Liver (tissue), 9 donors: ENCODE data around the gene SESTD1. TPM values are rescaled to one million over a fixed set of nuclear protein-coding genes. Genes with fewer than 3 reads are reported as not detected.

Experiments
- DNase-seq: peaks from one replicate; pipeline ENCODE4 v3.0.0-alpha.2; 2017; ENCODE audit warnings: low spot score
- H3K27ac ChIP-seq, 2 donors: one replicate each; pipeline ENCODE4 v1.7.0; 2013; ENCODE audit warnings: inconsistent platforms in 2 of 2, low read length in 2 of 2, control low read depth in 1 of 2, low read depth in 1 of 2, mild to moderate bottlenecking in 1 of 2
- H3K27me3 ChIP-seq, 4 donors: one replicate each; pipeline versions ENCODE4 v1.6.1 to v1.7.0; 2013; ENCODE audit warnings: low read length in 3 of 4, inconsistent platforms in 1 of 4, mild to moderate bottlenecking in 1 of 4, moderate library complexity in 1 of 4; ENCODE audit not compliant: control insufficient read depth in 4 of 4, insufficient read depth in 4 of 4
- H3K36me3 ChIP-seq, 4 donors: one replicate each; pipeline versions ENCODE4 v1.6.1 to v1.7.0; 2013; ENCODE audit warnings: low read length in 3 of 4, mild to moderate bottlenecking in 3 of 4, low read depth in 1 of 4, moderate library complexity in 1 of 4; ENCODE audit not compliant: control insufficient read depth in 4 of 4, insufficient read depth in 3 of 4
- H3K4me1 ChIP-seq, 4 donors: one replicate each; pipeline versions ENCODE4 v1.6.1 to v1.7.0; 2013; ENCODE audit warnings: low read length in 3 of 4, mild to moderate bottlenecking in 3 of 4, moderate library complexity in 1 of 4; ENCODE audit not compliant: control insufficient read depth in 4 of 4, insufficient read depth in 4 of 4
- H3K4me3 ChIP-seq, 3 donors: one replicate each; pipeline versions ENCODE4 v1.6.1 to v1.7.0; 2013; ENCODE audit warnings: low read length in 3 of 3, control low read depth in 1 of 3, low read depth in 1 of 3, mild to moderate bottlenecking in 1 of 3
- H3K9ac ChIP-seq, 2 donors: one replicate each; pipeline ENCODE4 v1.7.0; 2013; ENCODE audit warnings: low read length in 2 of 2, mild to moderate bottlenecking in 2 of 2, moderate library complexity in 2 of 2, control low read depth in 1 of 2, low read depth in 1 of 2
- H3K9me3 ChIP-seq, 4 donors: one replicate each; pipeline versions ENCODE4 v1.6.1 to v1.7.0; 2013; ENCODE audit warnings: low read length in 3 of 4; ENCODE audit not compliant: control insufficient read depth in 4 of 4
- EGR1 ChIP-seq, 2 donors: IDR thresholded peaks; 2 replicates each; pipeline ENCODE4 v1.6.1; 2016 to 2018; ENCODE audit warnings: antibody characterized with exemption in 2 of 2, low read depth in 2 of 2
- FOXA2 ChIP-seq: IDR thresholded peaks from 2 replicates; pipeline ENCODE4 v1.6.1; 2016; ENCODE audit warnings: antibody characterized with exemption
- GABPA ChIP-seq, 2 donors: IDR thresholded peaks in 1 of 2; conservative IDR thresholded peaks in 1 of 2; 2 replicates each; pipeline ENCODE4 v1.6.1; 2016; ENCODE audit warnings: antibody characterized with exemption in 2 of 2, mild to moderate bottlenecking in 1 of 2, moderate library complexity in 1 of 2
- HNF4A ChIP-seq, 2 donors: conservative IDR thresholded peaks; 2 replicates each; pipeline ENCODE4 v1.6.1; 2016; ENCODE audit warnings: antibody characterized with exemption in 2 of 2, mild to moderate bottlenecking in 2 of 2
- HNF4G ChIP-seq: IDR thresholded peaks from 2 replicates; pipeline ENCODE4 v1.6.1; 2016; ENCODE audit warnings: antibody characterized with exemption
- JUND ChIP-seq, 2 donors: IDR thresholded peaks; 2 replicates each; pipeline ENCODE4 v1.6.1; 2016; ENCODE audit warnings: antibody characterized with exemption in 2 of 2
- RAD21 ChIP-seq, 2 donors: IDR thresholded peaks; 2 replicates each; pipeline ENCODE4 v1.6.1; 2016; ENCODE audit warnings: antibody characterized with exemption in 2 of 2, mild to moderate bottlenecking in 2 of 2
- REST ChIP-seq: IDR thresholded peaks from 2 replicates; pipeline ENCODE4 v1.6.1; 2016; ENCODE audit warnings: antibody characterized with exemption, mild to moderate bottlenecking
- RXRA ChIP-seq, 2 donors: IDR thresholded peaks; 2 replicates each; pipeline ENCODE4 v1.6.1; 2017 to 2018; ENCODE audit warnings: antibody characterized with exemption in 2 of 2, mild to moderate bottlenecking in 1 of 2
- SP1 ChIP-seq: IDR thresholded peaks from 2 replicates; pipeline ENCODE4 v1.6.1; 2018; ENCODE audit warnings: antibody characterized with exemption, mild to moderate bottlenecking
- TAF1 ChIP-seq: conservative IDR thresholded peaks from 2 replicates; pipeline ENCODE4 v1.6.1; 2016; ENCODE audit warnings: antibody characterized with exemption, mild to moderate bottlenecking
- WGBS: extraction: QIAGEN DNeasy Blood & Tissue Kit; methylation state at CpG from one replicate; pipeline ENCODE4 v1.1.7; 2013; 5-methylcytosine and 5-hydroxymethylcytosine counted together
- polyA plus RNA-seq, 2 donors: library from polyadenylated mRNA; stranded (reverse) in 1 of 2; unstranded in 1 of 2; fragments of 200-250 nt in 1 of 2; fragments of >200 nt in 1 of 2; fragmentation: Nextera tagmentation in 1 of 2; extraction: Ambion mirVana in 1 of 2; gene quantifications; one replicate each; pipeline versions ENCODE4 v1.2.1 to v1.2.3, GENCODE V29; 2013 to 2015
- total RNA-seq, 2 donors: library from RNA; depleted of rRNA; stranded (reverse); fragments of >200 nt; gene quantifications; one replicate each; pipeline ENCODE4 v1.2.3, GENCODE V29; 2014
- TF ChIP-seq, protein P1 (sequence below): fragments of 150-350 bp; IDR thresholded peaks from 2 replicates; pipeline ENCODE4 v1.5.1; 2017; ENCODE audit warnings: improper control_type of control experiment, low read depth, low read length; ENCODE audit not compliant: missing input control
- TF ChIP-seq, protein P2 (sequence below): IDR thresholded peaks from 2 replicates; pipeline ENCODE4 v1.6.1; 2016; ENCODE audit warnings: antibody characterized with exemption
- TF ChIP-seq, protein P3 (sequence below): IDR thresholded peaks from 2 replicates; pipeline ENCODE4 v1.6.1; 2016; ENCODE audit warnings: antibody characterized with exemption
- TF ChIP-seq, protein P4 (sequence below): IDR thresholded peaks from 2 replicates; pipeline ENCODE4 v1.6.1; 2016; ENCODE audit warnings: antibody characterized with exemption
- donor health status: healthy.
- donor health status: healthy.
- donor health status: healthy.
- donor health status: healthy.
- donor health status: healthy.

Gene SESTD1
- total and polyA plus RNA-seq, 4 donors = 6.3 to 10.1 (median 7.4) TPM

DNA sequence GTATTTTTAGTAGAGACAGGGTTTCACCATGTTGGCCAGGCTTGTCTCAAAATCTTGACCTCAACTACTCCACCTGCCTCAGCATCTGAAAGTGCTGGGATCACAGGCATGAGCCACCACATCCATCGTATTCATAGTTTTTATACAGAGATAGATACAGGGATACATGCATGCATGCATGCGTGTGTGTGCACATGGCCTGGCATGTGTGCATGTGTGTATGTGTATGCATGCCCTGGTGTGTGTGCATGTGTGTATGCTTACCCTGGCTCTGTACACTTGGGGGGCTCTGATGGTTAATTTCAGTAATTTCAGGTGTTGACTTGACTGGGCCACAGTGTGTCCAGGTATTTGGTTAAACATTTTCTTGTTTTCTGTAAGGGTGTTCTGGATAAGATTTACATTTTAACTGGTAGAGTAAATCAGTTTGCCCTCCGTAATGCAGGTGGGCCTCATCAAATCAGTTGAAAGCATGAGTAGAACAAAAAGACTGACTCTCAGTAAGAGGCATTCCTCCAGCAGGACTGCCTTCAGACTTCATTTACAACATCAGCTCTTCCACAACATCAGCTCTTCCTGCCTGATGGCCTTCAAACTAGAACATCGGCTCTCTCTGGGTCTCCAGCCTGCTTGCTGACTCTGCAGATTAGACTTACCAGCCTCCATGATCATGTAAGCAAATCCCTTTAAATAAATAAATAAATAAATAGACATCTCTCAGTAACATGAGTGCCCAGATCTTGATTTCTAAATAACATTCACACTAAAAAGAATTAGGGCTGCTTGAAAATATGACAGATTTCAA lies 30.8 kb downstream of the SESTD1 start:
- Histone ChIP-seq H3K4me1 (peaks cover 0 to 1% (median 0%) of the 10 kb centered on the region in 4 donors), H3K27me3 (no peaks in the 10 kb centered on the region), H3K36me3 (no peaks in the 10 kb centered on the region), H3K4me3 (no peak overlapping the region), H3K9me3 (no peaks in the 10 kb centered on the region), H3K9ac (no peak overlapping the region), H3K27ac (no peak overlapping the region)
- DNase-seq = no peak
- WGBS = 92% methylated on average over 4 of the region's 4 CpGs
- TF ChIP-seq JUND (IDR thresholded peaks at IDR 0.05) = no peak
- no peak for TF ChIP-seq FOXA2
- TF ChIP-seq, protein P1, sequence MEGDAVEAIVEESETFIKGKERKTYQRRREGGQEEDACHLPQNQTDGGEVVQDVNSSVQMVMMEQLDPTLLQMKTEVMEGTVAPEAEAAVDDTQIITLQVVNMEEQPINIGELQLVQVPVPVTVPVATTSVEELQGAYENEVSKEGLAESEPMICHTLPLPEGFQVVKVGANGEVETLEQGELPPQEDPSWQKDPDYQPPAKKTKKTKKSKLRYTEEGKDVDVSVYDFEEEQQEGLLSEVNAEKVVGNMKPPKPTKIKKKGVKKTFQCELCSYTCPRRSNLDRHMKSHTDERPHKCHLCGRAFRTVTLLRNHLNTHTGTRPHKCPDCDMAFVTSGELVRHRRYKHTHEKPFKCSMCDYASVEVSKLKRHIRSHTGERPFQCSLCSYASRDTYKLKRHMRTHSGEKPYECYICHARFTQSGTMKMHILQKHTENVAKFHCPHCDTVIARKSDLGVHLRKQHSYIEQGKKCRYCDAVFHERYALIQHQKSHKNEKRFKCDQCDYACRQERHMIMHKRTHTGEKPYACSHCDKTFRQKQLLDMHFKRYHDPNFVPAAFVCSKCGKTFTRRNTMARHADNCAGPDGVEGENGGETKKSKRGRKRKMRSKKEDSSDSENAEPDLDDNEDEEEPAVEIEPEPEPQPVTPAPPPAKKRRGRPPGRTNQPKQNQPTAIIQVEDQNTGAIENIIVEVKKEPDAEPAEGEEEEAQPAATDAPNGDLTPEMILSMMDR = no peak
- TF ChIP-seq RAD21 (IDR thresholded peaks at IDR 0.05) = no peak
- no peak for TF ChIP-seq REST

- Histone ChIP-seq H3K4me3 (no peak overlapping the region), H3K27ac (no peak overlapping the region), H3K27me3 (no peaks in the 10 kb centered on the region), H3K9ac (no peak overlapping the region), H3K9me3 (no peaks in the 10 kb centered on the region), H3K36me3 (no peaks in the 10 kb centered on the region), H3K4me1 (peaks cover 0 to 1% (median 0%) of the 10 kb centered on the region in 4 donors)
- no peak for TF ChIP-seq HNF4A (conservative IDR thresholded peaks at IDR 0.05)
- no peak for TF ChIP-seq TAF1
- TF ChIP-seq, protein P2, sequence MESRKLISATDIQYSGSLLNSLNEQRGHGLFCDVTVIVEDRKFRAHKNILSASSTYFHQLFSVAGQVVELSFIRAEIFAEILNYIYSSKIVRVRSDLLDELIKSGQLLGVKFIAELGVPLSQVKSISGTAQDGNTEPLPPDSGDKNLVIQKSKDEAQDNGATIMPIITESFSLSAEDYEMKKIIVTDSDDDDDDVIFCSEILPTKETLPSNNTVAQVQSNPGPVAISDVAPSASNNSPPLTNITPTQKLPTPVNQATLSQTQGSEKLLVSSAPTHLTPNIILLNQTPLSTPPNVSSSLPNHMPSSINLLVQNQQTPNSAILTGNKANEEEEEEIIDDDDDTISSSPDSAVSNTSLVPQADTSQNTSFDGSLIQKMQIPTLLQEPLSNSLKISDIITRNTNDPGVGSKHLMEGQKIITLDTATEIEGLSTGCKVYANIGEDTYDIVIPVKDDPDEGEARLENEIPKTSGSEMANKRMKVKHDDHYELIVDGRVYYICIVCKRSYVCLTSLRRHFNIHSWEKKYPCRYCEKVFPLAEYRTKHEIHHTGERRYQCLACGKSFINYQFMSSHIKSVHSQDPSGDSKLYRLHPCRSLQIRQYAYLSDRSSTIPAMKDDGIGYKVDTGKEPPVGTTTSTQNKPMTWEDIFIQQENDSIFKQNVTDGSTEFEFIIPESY = no peak
- no peak for TF ChIP-seq EGR1 (IDR thresholded peaks at IDR 0.05; ENCODE audit: low read depth in 2 of 2)
- 71% methylated on average over 5 of the region's 5 CpGs for WGBS
- no peak for DNase-seq
Observed at GRCh38 chr2:179233083-179233490, 31.5 kb downstream of the SESTD1 start.

GRCh38 chr2:179226961-179227259 lies 37.7 kb downstream of the SESTD1 start:
- H3K9ac ChIP-seq = no peak overlapping the region
- no peaks in the 10 kb centered on the region for H3K36me3 ChIP-seq
- peaks cover 2 to 18% (median 8%) of the 10 kb centered on the region in 4 donors for H3K4me1 ChIP-seq
- no peak overlapping the region for H3K27ac ChIP-seq
- no peaks in the 10 kb centered on the region for H3K27me3 ChIP-seq
- DNase-seq = no peak
- no peak overlapping the region for H3K4me3 ChIP-seq
- H3K9me3 ChIP-seq = no peaks in the 10 kb centered on the region
- no peak for TF ChIP-seq JUND (IDR thresholded peaks at IDR 0.05)
- TF ChIP-seq, protein P2 = no peak
- TF ChIP-seq, protein P3, sequence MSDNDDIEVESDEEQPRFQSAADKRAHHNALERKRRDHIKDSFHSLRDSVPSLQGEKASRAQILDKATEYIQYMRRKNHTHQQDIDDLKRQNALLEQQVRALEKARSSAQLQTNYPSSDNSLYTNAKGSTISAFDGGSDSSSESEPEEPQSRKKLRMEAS = no peak
- no peak for TF ChIP-seq FOXA2
- no peak for TF ChIP-seq TAF1
- no peak for TF ChIP-seq GABPA (IDR thresholded peaks at IDR 0.05 in 1 of 2, conservative IDR thresholded peaks at IDR 0.05 in 1 of 2)
- TF ChIP-seq, protein P4, sequence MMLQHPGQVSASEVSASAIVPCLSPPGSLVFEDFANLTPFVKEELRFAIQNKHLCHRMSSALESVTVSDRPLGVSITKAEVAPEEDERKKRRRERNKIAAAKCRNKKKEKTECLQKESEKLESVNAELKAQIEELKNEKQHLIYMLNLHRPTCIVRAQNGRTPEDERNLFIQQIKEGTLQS = no peak
- no peak for TF ChIP-seq RXRA (IDR thresholded peaks at IDR 0.05)
- TF ChIP-seq HNF4G = no peak
- no peak for TF ChIP-seq SP1
